ENCODE measurements around the gene EFNB3.
A peak's percentile ranks its signal among the peaks of the same experiment; 100 is the strongest.

Gene EFNB3

GRCh38 chr17:7701681-7702080 lies 3.3 kb upstream of the EFNB3 start:
- no peak for DNase-seq

- no peak for DNase-seq
Measured at GRCh38 chr17:7702776-7703175, 2.2 kb upstream of the EFNB3 start.

GRCh38 chr17:7703584-7704479 lies 1.2 kb upstream of the EFNB3 start:
- DNase-seq = peak; percentile 50

- DNase-seq = no peak
Measured at GRCh38 chr17:7705269-7706255, 560 bp downstream of the EFNB3 start.

GRCh38 chr17:7706631-7707354 lies 1.8 kb downstream of the EFNB3 start:
- no peak for DNase-seq

- no peak for DNase-seq
Measured at GRCh38 chr17:7707446-7707845, 2.4 kb downstream of the EFNB3 start.

- no peak for DNase-seq
Measured at GRCh38 chr17:7707858-7708750, 3.1 kb downstream of the EFNB3 start.

- DNase-seq = no peak
Measured at GRCh38 chr17:7709031-7709430, 4.0 kb downstream of the EFNB3 start.

GRCh38 chr17:7710301-7710700 lies 5.3 kb downstream of the EFNB3 start:
- DNase-seq = no peak

GRCh38 chr17:7711051-7711755 lies 6.2 kb downstream of the EFNB3 start:
- no peak for DNase-seq

- no peak for DNase-seq
Measured at GRCh38 chr17:7712111-7712771, 7.2 kb downstream of the EFNB3 start.

- DNase-seq = no peak
Measured at GRCh38 chr17:7713782-7714181, 8.8 kb downstream of the EFNB3 start.

GRCh38 chr17:7714721-7715594 lies 10.0 kb downstream of the EFNB3 start:
- no peak for DNase-seq

GRCh38 chr17:7715936-7716886 lies 11.2 kb downstream of the EFNB3 start:
- DNase-seq = no peak

- DNase-seq = peak; percentile 54
Measured at GRCh38 chr17:7716901-7717755, 12.1 kb downstream of the EFNB3 start, which contains the start of gene DNAH2. Gene DNAH2, plus strand, starts transcription at chr17:7717744. Its CDS starts 1,991 bp downstream, at chr17:7719735.

GRCh38 chr17:7717756-7718350 lies 12.9 kb downstream of the EFNB3 start:
- no peak for DNase-seq

- DNase-seq = no peak
Measured at GRCh38 chr17:7719661-7720060, 14.7 kb downstream of the EFNB3 start.
